ENCODE results near the gene RMI2. TPM values are rescaled to one million over a fixed set of nuclear protein-coding genes. Genes with fewer than 3 reads are reported as not detected.

Gene RMI2
- total RNA-seq, 1 donor from 2014 or later = 26.2 TPM

DNA sequence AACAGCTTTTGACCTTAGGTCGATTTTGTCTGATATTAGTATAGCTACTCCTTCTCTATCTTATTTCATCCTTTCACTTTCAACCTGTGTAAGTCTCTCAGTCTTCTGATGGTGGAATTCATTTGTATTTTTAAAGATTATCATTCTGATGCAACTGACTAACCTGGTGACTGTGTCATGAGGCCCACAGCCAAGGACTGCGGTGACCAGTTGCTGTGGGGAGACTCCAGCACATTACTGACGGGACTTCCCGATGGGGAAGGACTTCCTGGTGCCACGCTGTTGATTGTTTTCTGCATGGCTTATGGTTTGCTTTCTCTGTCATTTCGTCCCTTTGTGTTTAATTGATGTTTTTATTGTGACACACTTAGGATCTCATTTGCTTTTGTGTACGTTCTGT lies 34.2 kb downstream of the RMI2 start:
- TF ChIP-seq, protein P1, sequence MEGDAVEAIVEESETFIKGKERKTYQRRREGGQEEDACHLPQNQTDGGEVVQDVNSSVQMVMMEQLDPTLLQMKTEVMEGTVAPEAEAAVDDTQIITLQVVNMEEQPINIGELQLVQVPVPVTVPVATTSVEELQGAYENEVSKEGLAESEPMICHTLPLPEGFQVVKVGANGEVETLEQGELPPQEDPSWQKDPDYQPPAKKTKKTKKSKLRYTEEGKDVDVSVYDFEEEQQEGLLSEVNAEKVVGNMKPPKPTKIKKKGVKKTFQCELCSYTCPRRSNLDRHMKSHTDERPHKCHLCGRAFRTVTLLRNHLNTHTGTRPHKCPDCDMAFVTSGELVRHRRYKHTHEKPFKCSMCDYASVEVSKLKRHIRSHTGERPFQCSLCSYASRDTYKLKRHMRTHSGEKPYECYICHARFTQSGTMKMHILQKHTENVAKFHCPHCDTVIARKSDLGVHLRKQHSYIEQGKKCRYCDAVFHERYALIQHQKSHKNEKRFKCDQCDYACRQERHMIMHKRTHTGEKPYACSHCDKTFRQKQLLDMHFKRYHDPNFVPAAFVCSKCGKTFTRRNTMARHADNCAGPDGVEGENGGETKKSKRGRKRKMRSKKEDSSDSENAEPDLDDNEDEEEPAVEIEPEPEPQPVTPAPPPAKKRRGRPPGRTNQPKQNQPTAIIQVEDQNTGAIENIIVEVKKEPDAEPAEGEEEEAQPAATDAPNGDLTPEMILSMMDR (conservative IDR thresholded peaks at IDR 0.05; ENCODE audit: low read depth, low read length) = no peak
- DNase-seq (ENCODE audit: low read depth) = no peak
- H3K4me3 ChIP-seq (ENCODE audit: low read depth, low read length) = no peak overlapping the region

DNA sequence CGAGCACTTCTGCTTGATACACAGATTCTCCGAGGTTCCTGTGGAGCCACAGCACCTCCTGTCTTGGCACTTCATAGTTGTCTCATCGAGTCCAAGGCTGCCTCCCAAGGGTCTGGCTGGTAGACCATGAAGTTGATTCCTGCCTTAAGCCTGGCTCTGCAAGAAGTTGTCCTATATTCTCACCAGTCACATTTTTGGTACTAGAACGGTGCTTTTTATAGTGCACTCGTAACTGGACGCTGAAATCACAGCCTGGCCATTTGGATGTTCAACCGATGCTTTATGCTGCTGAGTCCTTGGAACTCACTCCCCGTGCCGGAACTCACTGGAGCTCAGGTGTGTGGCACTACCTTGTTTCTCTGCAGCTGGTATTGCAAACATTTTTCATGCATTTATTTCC lies 35.6 kb downstream of the RMI2 start:
- TF ChIP-seq, protein P1 (conservative IDR thresholded peaks at IDR 0.05; ENCODE audit: low read depth, low read length) = no peak
- no peak overlapping the region for H3K4me3 ChIP-seq (ENCODE audit: low read depth, low read length)
- no peak for DNase-seq (ENCODE audit: low read depth)

DNA sequence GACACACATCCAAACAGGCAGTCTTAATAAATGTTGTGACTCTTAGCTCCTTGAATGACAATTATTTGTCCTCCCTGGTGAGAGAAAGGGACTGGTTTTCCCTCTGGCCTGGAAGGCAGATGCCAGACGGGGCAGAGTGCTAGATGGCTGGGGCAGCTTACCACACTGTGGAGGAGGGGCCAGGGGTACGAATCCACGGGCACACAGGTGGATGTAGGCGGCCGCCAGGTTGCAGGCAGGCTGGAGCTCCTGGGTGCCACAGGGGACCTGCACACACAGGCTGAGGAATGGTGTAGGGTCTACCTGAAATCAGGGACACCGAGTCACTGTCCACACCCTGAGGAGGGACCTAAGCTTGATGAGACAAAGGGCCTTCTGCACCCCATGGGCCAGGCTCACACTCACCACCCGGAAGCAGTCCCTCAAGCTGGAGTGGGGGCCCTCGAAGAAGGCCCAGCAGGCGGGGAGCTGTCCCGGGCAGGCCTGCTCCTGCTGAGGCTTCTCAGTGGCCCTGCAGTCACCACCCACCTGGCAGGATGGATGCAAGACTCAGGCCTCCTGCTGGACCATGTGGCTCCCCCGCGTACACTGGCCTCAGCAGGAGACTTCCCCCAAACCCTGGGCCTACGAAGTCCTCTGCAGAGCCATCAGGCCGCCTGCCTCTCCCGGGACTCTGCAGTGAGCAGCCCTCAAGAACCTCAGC lies 38.4 kb downstream of the RMI2 start:
- no peak for DNase-seq (ENCODE audit: low read depth)
- no peak overlapping the region for H3K4me3 ChIP-seq (ENCODE audit: low read depth, low read length)
- TF ChIP-seq, protein P1 (conservative IDR thresholded peaks at IDR 0.05; ENCODE audit: low read depth, low read length) = no peak

DNA sequence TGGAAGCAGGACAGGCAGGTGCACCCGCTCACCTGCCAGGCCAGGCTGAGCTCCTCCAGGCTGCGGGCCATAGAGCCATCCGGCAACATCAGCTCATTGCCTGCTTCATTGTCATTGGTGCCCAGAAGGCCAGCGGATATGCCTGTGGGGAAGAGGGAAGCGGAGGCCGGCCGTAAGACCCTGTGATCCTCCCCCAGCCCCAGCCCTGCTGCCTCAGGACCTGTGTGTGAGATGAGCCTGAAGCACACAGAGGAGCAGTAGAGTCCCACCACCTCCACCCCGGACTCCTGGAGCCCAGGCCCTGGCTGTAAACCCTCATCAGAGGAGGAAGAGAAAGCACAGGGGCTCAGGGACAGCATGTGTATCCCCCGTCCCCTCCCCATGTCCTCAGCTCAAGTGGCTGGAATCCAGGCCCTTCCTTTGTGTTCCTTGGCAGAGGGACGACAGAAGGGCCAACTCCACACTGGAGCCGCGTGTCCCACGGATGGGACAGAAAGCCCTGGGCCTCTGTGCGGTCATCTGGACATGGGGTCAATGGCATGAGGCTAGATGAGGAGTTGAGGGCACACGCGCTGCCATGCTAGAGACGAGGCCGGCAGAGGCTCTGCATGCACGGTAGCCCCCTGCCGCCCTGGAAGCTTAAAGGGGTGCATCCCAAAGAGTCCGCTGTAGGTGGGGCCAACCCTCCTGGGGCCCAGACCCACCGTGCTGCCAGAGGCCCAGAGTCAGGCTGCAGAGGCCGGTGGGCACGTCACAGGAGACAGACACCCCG lies 39.1 kb downstream of the RMI2 start:
- H3K4me3 ChIP-seq (ENCODE audit: low read depth, low read length) = no peak overlapping the region
- TF ChIP-seq, protein P1 (conservative IDR thresholded peaks at IDR 0.05; ENCODE audit: low read depth, low read length) = no peak
- no peak for DNase-seq (ENCODE audit: low read depth)

DNA sequence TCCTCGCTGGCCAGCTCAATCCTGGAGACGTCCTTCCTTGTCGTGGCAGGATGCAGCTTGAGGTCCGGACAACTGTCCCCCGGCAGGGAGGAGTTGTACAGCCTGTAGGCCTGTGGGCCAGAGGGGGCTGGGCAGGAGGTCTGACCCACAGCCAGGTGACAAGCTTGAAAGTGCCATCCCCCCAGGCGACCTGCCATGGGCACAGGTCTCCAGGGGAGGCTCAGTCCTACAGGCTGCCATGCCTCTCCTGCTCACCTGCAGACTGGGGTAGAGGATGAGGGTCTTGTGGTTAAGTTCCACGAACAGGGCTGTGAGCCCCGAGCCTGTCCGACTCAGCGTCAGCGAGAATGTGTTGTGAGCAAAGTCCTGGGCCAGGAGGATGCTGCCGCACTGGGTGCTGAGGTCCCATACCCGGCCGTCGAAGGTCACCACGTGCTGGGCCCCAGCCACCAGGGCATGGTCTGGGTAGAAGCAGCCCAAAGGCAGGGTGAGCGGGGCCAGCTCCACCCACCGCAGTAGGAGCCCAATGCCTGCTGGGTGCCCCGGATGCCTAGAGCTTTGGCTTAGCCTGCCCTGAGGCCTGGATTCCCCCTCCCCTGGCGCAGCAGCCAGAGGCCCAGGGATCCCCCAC lies 39.8 kb downstream of the RMI2 start:
- H3K4me3 ChIP-seq (ENCODE audit: low read depth, low read length) = no peak overlapping the region
- no peak for DNase-seq (ENCODE audit: low read depth)
- TF ChIP-seq, protein P1 (conservative IDR thresholded peaks at IDR 0.05; ENCODE audit: low read depth, low read length) = no peak

DNA sequence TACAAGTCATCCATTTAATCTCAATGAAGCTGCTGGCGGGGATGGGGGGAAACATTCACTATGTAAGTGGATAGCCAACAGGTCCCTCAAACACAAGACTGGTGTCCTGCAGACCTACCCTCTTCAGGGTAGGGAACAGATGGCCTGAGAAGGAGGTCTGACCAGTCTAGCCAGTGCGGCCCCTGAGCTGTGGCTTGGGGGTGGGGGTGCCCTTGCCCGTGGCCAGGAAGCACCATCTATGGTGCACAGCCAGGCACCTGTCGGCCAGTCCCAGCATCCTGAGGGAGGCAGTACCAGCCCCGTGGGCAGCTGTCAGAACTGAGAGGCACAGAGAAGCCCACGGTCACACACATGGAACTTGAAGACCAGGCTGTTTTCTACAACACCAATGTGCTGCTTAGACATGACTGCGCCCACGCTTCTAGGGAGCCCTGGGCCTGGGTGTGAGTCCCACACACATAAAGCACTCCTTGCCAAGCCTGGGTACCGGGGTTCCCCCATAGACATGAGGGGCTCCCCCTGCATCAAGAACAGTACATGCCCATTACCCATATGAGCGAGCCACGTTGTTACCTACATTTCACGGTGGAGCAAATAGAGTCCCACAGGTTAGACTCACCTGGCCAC lies 40.9 kb downstream of the RMI2 start:
- no peak overlapping the region for H3K4me3 ChIP-seq (ENCODE audit: low read depth, low read length)
- DNase-seq (ENCODE audit: low read depth) = no peak
- TF ChIP-seq, protein P1 (conservative IDR thresholded peaks at IDR 0.05; ENCODE audit: low read depth, low read length) = no peak
